Loucy (cell line): ENCODE data around the gene TPST2.

Experiments
- H2AFZ ChIP-seq: fragments of 200-600 bp; sonication (generic); 2 replicates; pipeline ENCODE4 v1.6.0; 2016; ENCODE audit warnings: antibody characterized with exemption, mild to moderate bottlenecking, low read length, moderate library complexity
- H3F3A ChIP-seq: fragments of 200-600 bp; 2 replicates; pipeline ENCODE4 v1.6.0; 2016; ENCODE audit warnings: antibody characterized with exemption, low read depth, mild to moderate bottlenecking
- H3K27me3 ChIP-seq: fragments of 200-600 bp; sonication (generic); 2 replicates; pipeline ENCODE4 v1.6.1; 2014; ENCODE audit warnings: low read length, mild to moderate bottlenecking; ENCODE audit not compliant: insufficient read depth, poor library complexity, severe bottlenecking
- H3K36me3 ChIP-seq: fragments of 200-600 bp; sonication (generic); 2 replicates; pipeline ENCODE4 v1.6.1; 2016; ENCODE audit warnings: low read length; ENCODE audit not compliant: insufficient read depth
- H3K4me1 ChIP-seq: fragments of 200-600 bp; sonication (generic); 2 replicates; pipeline ENCODE4 v1.5.1; 2014; ENCODE audit warnings: low read length, mild to moderate bottlenecking; ENCODE audit not compliant: insufficient read depth, poor library complexity, severe bottlenecking
- H3K4me2 ChIP-seq: fragments of 200-600 bp; sonication (generic); 2 replicates; pipeline ENCODE4 v1.6.0; 2014; ENCODE audit warnings: antibody characterized with exemption, low read length, low read depth, mild to moderate bottlenecking; ENCODE audit not compliant: poor library complexity, severe bottlenecking
- H3K4me3 ChIP-seq: fragments of 200-600 bp; sonication (generic); 2 replicates; pipeline ENCODE4 v1.5.1; 2014; ENCODE audit warnings: low read length, mild to moderate bottlenecking, mixed read lengths; ENCODE audit not compliant: poor library complexity, severe bottlenecking
- H3K79me2 ChIP-seq: fragments of 200-600 bp; sonication (generic); 2 replicates; pipeline ENCODE4 v1.6.1; 2014; ENCODE audit warnings: low read length; ENCODE audit not compliant: insufficient read depth
- H3K9ac ChIP-seq: fragments of 200-600 bp; sonication (generic); 2 replicates; pipeline ENCODE4 v1.6.0; 2014; ENCODE audit warnings: mild to moderate bottlenecking, low read depth, low read length, moderate library complexity; ENCODE audit not compliant: poor library complexity, severe bottlenecking
- H3K9me2 ChIP-seq: fragments of 200-600 bp; sonication (generic); replicated peaks from 2 replicates; pipeline ENCODE4 v1.6.1; 2016; ENCODE audit warnings: low read depth, low read length, mixed read lengths
- H3K9me3 ChIP-seq: fragments of 200-600 bp; sonication (generic); 2 replicates; pipeline ENCODE4 v1.6.1; 2014; ENCODE audit warnings: mild to moderate bottlenecking, antibody characterized with exemption, low read length, low read depth; ENCODE audit not compliant: insufficient read depth
- H4K20me1 ChIP-seq: fragments of 200-600 bp; sonication (generic); 2 replicates; pipeline ENCODE4 v1.6.0; 2014; ENCODE audit warnings: antibody characterized with exemption, low read length, mild to moderate bottlenecking; ENCODE audit not compliant: insufficient read depth, poor library complexity, severe bottlenecking
- EZH2phosphoT487 ChIP-seq: fragments of 200-600 bp; IDR thresholded peaks from 2 replicates; pipeline ENCODE4 v1.6.1; 2018; ENCODE audit warnings: antibody characterized with exemption, mild to moderate bottlenecking, moderate library complexity, borderline replicate concordance
- TF ChIP-seq, protein P1 (sequence below): fragments of 200-600 bp; sonication (generic); conservative IDR thresholded peaks from 2 replicates; pipeline ENCODE4 v1.5.1; 2014; ENCODE audit warnings: mild to moderate bottlenecking, antibody characterized with exemption, low read length

The TPST2 gene

DNA sequence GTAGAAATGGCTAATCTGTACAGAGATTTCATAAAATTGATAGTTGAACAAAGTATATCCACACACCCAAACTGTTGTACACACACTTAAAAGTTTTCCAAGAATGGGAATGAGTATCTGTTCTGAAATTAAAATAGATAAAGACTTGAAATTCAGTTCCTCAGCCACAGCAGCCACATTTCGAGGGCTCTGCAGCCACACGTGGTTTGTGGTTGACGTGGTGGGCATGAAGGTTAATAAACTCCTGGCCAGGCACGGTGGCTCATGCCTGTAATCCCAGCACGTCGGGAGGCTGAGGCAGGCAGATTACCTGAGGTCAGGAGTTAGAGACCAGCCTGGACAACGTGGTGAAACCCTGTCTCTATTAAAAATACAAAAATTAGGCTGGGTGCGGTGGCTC, 24.0 kb downstream of the TPST2 start:
- Histone ChIP-seq H3K9me3 (no peaks in the 10 kb centered on the region), H3K36me3 (no peaks in the 10 kb centered on the region; the same call in 1 of the 2 replicates), H4K20me1 (no peaks in the 10 kb centered on the region), H3K4me1 (peaks cover 38% of the 10 kb centered on the region), H3K9me2 (no peaks in the 10 kb centered on the region), H3K9ac (no peak overlapping the region), H3K4me2 (no peak overlapping the region), H2AFZ (no peak overlapping the region), H3K79me2 (peaks cover 36% of the 10 kb centered on the region; the same call in 1 of the 2 replicates), H3F3A (no peaks in the 10 kb centered on the region), H3K27me3 (no peaks in the 10 kb centered on the region), H3K4me3 (no peak overlapping the region)
- TF ChIP-seq, protein P1, sequence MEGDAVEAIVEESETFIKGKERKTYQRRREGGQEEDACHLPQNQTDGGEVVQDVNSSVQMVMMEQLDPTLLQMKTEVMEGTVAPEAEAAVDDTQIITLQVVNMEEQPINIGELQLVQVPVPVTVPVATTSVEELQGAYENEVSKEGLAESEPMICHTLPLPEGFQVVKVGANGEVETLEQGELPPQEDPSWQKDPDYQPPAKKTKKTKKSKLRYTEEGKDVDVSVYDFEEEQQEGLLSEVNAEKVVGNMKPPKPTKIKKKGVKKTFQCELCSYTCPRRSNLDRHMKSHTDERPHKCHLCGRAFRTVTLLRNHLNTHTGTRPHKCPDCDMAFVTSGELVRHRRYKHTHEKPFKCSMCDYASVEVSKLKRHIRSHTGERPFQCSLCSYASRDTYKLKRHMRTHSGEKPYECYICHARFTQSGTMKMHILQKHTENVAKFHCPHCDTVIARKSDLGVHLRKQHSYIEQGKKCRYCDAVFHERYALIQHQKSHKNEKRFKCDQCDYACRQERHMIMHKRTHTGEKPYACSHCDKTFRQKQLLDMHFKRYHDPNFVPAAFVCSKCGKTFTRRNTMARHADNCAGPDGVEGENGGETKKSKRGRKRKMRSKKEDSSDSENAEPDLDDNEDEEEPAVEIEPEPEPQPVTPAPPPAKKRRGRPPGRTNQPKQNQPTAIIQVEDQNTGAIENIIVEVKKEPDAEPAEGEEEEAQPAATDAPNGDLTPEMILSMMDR, result no peak
- no peak for TF ChIP-seq EZH2phosphoT487

DNA sequence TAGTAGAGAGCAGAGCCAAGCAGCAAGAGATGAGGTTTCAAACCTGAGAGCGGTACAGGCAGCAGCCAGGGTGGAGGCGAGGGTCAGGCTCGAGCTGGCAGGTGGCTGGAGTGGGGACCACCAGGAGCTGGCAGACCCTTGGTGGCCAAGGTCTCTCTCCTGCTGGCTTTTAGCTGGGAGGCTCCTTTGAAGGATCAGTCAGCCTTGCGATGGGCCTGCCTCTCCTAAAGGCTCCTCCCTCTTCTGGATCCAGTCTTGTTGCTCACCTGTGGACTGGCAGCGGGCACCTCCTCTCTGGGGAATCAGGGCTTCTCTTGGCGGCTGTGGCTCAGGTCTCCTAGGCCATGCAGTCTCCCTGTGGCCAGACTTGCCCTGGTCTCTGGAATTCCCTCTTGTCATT, 24.8 kb downstream of the TPST2 start:
- Histone ChIP-seq H2AFZ (no peak overlapping the region), H3K9me2 (no peaks in the 10 kb centered on the region), H3K4me3 (no peak overlapping the region), H3K79me2 (peaks cover 36% of the 10 kb centered on the region; the same call in 1 of the 2 replicates), H3K4me1 (peaks cover 33% of the 10 kb centered on the region), H4K20me1 (no peaks in the 10 kb centered on the region), H3K9ac (no peak overlapping the region), H3F3A (no peaks in the 10 kb centered on the region), H3K36me3 (no peaks in the 10 kb centered on the region; the same call in 1 of the 2 replicates), H3K4me2 (no peak overlapping the region), H3K9me3 (no peaks in the 10 kb centered on the region), H3K27me3 (no peaks in the 10 kb centered on the region)
- TF ChIP-seq EZH2phosphoT487, result no peak

DNA sequence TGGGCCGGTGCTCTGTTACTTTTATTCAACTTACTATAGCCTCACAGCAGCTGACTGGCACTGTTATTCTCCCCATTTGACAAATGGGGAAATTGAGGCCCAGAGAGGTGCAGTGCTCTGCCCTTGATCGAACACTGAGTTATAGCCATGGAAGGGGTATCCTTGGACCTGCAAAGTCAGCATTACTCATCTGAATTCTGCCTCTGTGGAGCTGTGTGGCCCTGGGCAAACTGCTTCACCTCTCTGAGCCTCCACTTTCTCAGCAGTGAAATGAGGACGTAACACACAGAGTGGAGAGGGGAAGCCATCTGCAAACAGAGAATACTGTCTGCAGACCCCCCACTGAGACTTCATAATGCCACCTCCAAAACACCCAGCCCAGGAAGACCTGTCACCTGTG, 25.3 kb downstream of the TPST2 start:
- Histone ChIP-seq H3K4me3 (no peak overlapping the region), H3K4me2 (no peak overlapping the region), H2AFZ (no peak overlapping the region), H3K36me3 (no peaks in the 10 kb centered on the region; the same call in 1 of the 2 replicates), H3K9me3 (no peaks in the 10 kb centered on the region), H3F3A (no peaks in the 10 kb centered on the region), H3K9ac (no peak overlapping the region), H3K27me3 (no peaks in the 10 kb centered on the region), H3K9me2 (no peaks in the 10 kb centered on the region), H4K20me1 (no peaks in the 10 kb centered on the region), H3K4me1 (peaks cover 32% of the 10 kb centered on the region), H3K79me2 (peaks cover 36% of the 10 kb centered on the region; the same call in 1 of the 2 replicates)
- no peak for TF ChIP-seq EZH2phosphoT487
- TF ChIP-seq, protein P1, result no peak

DNA sequence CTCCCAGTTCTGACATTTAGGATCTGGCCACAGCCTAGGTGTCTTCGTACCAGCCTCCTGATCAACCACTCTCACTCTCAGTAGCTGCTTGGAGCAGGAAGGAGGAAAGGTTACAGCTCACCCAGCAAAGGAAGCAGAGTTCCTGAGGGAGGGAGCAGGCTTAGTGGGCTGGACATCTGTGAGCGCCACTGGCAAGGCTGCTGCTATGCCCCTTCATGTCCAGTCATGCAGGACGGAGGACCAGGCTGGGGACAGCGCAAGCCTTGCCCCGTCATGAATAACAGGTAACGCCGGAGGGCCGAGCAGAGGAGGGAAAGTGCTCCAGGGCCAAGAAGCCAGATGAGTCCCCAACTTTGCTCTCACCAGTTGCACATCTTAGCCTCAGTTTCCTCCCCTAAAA, 25.8 kb downstream of the TPST2 start:
- Histone ChIP-seq H3F3A (no peaks in the 10 kb centered on the region), H3K9ac (no peak overlapping the region), H2AFZ (no peak overlapping the region)

More for the DNA sequence above, 25.8 kb downstream of the TPST2 start:
- Histone ChIP-seq H3K79me2 (peaks cover 34% of the 10 kb centered on the region; the same call in 1 of the 2 replicates), H3K9me2 (no peaks in the 10 kb centered on the region), H4K20me1 (no peaks in the 10 kb centered on the region), H3K27me3 (no peaks in the 10 kb centered on the region), H3K4me1 (peaks cover 31% of the 10 kb centered on the region), H3K9me3 (no peaks in the 10 kb centered on the region), H3K4me2 (no peak overlapping the region), H3K36me3 (no peaks in the 10 kb centered on the region; the same call in 1 of the 2 replicates), H3K4me3 (no peak overlapping the region)
- TF ChIP-seq, protein P1, result no peak
- TF ChIP-seq EZH2phosphoT487, result no peak
